SK-N-SH (cell line): ENCODE results near the gene APOO. TPM values are rescaled to one million over a fixed set of nuclear protein-coding genes. Genes with fewer than 3 reads are reported as not detected.

Experiments
- CTCF ChIA-PET: fragments of 300-600, 350-600 bp; formaldehyde crosslinking; extraction: SDS; loops from one replicate; lab custom pipeline; 2021; lab: Yijun Ruan, JAX
- POLR2A ChIA-PET: fragments of 350-600 bp; sonication (Branson Sonifier 250); formaldehyde crosslinking; extraction: SDS; loops from one replicate; lab custom pipeline; 2020; ENCODE audit warnings: antibody characterized with exemption, inconsistent platforms; lab: Yijun Ruan, JAX
- DNase-seq: peaks from one replicate; pipeline ENCODE4 v3.0.0; 2012
- H2AFZ ChIP-seq: fragments of 200-600 bp; sonication (generic); 2 replicates; pipeline ENCODE4 v1.8.1; 2016; ENCODE audit warnings: antibody characterized with exemption, mild to moderate bottlenecking, low read depth
- H3F3A ChIP-seq: fragments of 200-600 bp; sonication (generic); replicated peaks from 2 replicates; pipeline ENCODE3; 2016; ENCODE audit warnings: antibody characterized with exemption, mild to moderate bottlenecking; ENCODE audit not compliant: insufficient read depth
- H3K27ac ChIP-seq, 2 experiments: fragments of 200-500 bp in 1 of 2; fragments of 200-600 bp in 1 of 2; sonication (Bioruptor generic) in 1 of 2; sonication (generic), shearing (Covaris generic) in 1 of 2; 2 replicates each; pipeline versions ENCODE4 v1.5.1 to v1.6.1; 2014 to 2016; ENCODE audit warnings: low read depth in 2 of 2, inconsistent platforms in 1 of 2, low read length in 1 of 2, mild to moderate bottlenecking in 1 of 2, mixed read lengths in 1 of 2
- H3K27me3 ChIP-seq: fragments of 200-600 bp; sonication (generic), shearing (Covaris generic); 2 replicates; pipeline ENCODE4 v1.6.1; 2016; ENCODE audit warnings: mixed run types; ENCODE audit not compliant: insufficient read depth
- H3K36me3 ChIP-seq, 2 experiments: fragments of 200-500 bp in 1 of 2; fragments of 200-600 bp in 1 of 2; sonication (Bioruptor generic) in 1 of 2; sonication (generic) in 1 of 2; replicated peaks in 1 of 2; 2 replicates each; pipeline versions ENCODE3 to v1.5.1; 2014 to 2016; ENCODE audit warnings: low read length in 1 of 2, mild to moderate bottlenecking in 1 of 2; ENCODE audit not compliant: insufficient read depth in 2 of 2, control insufficient read depth in 1 of 2
- H3K4me1 ChIP-seq, 2 experiments: fragments of 200-500 bp in 1 of 2; fragments of 200-600 bp in 1 of 2; sonication (Bioruptor generic) in 1 of 2; sonication (generic), shearing (Covaris generic) in 1 of 2; 2 replicates each; pipeline versions ENCODE4 v1.5.1 to v1.6.1; 2014 to 2016; ENCODE audit warnings: low read depth in 1 of 2, low read length in 1 of 2, mixed run types in 1 of 2; ENCODE audit not compliant: insufficient read depth in 2 of 2, control insufficient read depth in 1 of 2
- H3K4me2 ChIP-seq: fragments of 200-600 bp; sonication (generic), shearing (Covaris generic); 2 replicates; pipeline ENCODE4 v1.6.1; 2017; ENCODE audit warnings: mixed run types
- H3K4me3 ChIP-seq, 2 experiments: fragments of 200-500 bp in 1 of 2; fragments of 200-600 bp in 1 of 2; sonication (Bioruptor generic) in 1 of 2; sonication (generic), shearing (Covaris generic) in 1 of 2; 2 replicates each; pipeline versions ENCODE4 v1.5.1 to v1.8.1; 2014 to 2016; ENCODE audit warnings: low read depth in 2 of 2, inconsistent platforms in 1 of 2, low read length in 1 of 2, mild to moderate bottlenecking in 1 of 2, mixed read lengths in 1 of 2, moderate library complexity in 1 of 2
- H3K79me2 ChIP-seq: fragments of 200-600 bp; sonication (generic); 2 replicates; pipeline ENCODE4 v1.8.1; 2017; ENCODE audit warnings: mild to moderate bottlenecking; ENCODE audit not compliant: insufficient read depth
- H3K9ac ChIP-seq: fragments of 200-600 bp; sonication (generic); 2 replicates; pipeline ENCODE4 v1.6.1; 2017; ENCODE audit warnings: mixed run types
- H3K9me2 ChIP-seq: fragments of 200-600 bp; sonication (generic); 2 replicates; pipeline ENCODE4 v1.6.1; 2017; ENCODE audit warnings: mixed run types
- H3K9me3 ChIP-seq: fragments of 200-600 bp; sonication (generic); 2 replicates; pipeline ENCODE4 v1.6.1; 2017; ENCODE audit warnings: mixed run types, mild to moderate bottlenecking, moderate library complexity
- H4K20me1 ChIP-seq: fragments of 200-600 bp; sonication (generic); 2 replicates; pipeline ENCODE4 v1.6.1; 2017; ENCODE audit warnings: mild to moderate bottlenecking, mixed run types; ENCODE audit not compliant: insufficient read depth
- CTCF ChIP-seq: fragments of 200-600 bp; sonication (generic); IDR thresholded peaks from 2 replicates; pipeline ENCODE4 v1.6.1; 2017; ENCODE audit warnings: antibody characterized with exemption, mild to moderate bottlenecking, moderate library complexity
- EP300 ChIP-seq, 2 experiments: IDR thresholded peaks; 2 replicates each; pipeline versions ENCODE4 v1.4.0 to v1.6.1; 2012; ENCODE audit warnings: borderline replicate concordance in 1 of 2, low read depth in 1 of 2, low read length in 1 of 2
- EZH2phosphoT487 ChIP-seq: fragments of 200-600 bp; sonication (generic); IDR thresholded peaks from 2 replicates; pipeline ENCODE4 v1.6.1; 2017; ENCODE audit warnings: low read depth, mixed run types, mild to moderate bottlenecking, antibody characterized with exemption, moderate library complexity, borderline replicate concordance
- FOSL2 ChIP-seq: IDR thresholded peaks from 2 replicates; pipeline ENCODE4 v1.4.0; 2012; ENCODE audit warnings: low read depth, mild to moderate bottlenecking, moderate library complexity, borderline replicate concordance
- FOXM1 ChIP-seq: IDR thresholded peaks from 2 replicates; pipeline ENCODE4 v1.4.0; 2012; ENCODE audit warnings: low read depth, mild to moderate bottlenecking
- GABPA ChIP-seq: IDR thresholded peaks from 2 replicates; pipeline ENCODE4 v1.4.0; 2012; ENCODE audit warnings: low read depth, mild to moderate bottlenecking
- IRF3 ChIP-seq: fragments of 150-350 bp; IDR thresholded peaks from 2 replicates; pipeline ENCODE4 v1.6.1; 2016; ENCODE audit warnings: mild to moderate bottlenecking, low read depth, low read length
- JUND ChIP-seq: IDR thresholded peaks from 2 replicates; pipeline ENCODE4 v1.4.0; 2012
- MAX ChIP-seq: IDR thresholded peaks from 2 replicates; pipeline ENCODE4 v1.4.0; 2012; ENCODE audit warnings: low read depth
- MEF2A ChIP-seq: IDR thresholded peaks from 2 replicates; pipeline ENCODE4 v1.4.0; 2012; ENCODE audit warnings: low read depth, borderline replicate concordance
- MXI1 ChIP-seq: IDR thresholded peaks from 2 replicates; pipeline ENCODE4 v1.6.1; 2012; ENCODE audit warnings: mild to moderate bottlenecking, low read depth, low read length, improper control_type of control experiment
- NFIC ChIP-seq: IDR thresholded peaks from 2 replicates; pipeline ENCODE4 v1.4.0; 2012; ENCODE audit warnings: borderline replicate concordance
- RCOR1 ChIP-seq: fragments of 150-350 bp; IDR thresholded peaks from 2 replicates; pipeline ENCODE4 v1.6.1; 2017; ENCODE audit warnings: antibody characterized with exemption, low read length
- REST ChIP-seq: IDR thresholded peaks from 2 replicates; pipeline ENCODE4 v1.6.1; 2012; ENCODE audit warnings: mild to moderate bottlenecking, low read depth, low read length, moderate library complexity
- RFX5 ChIP-seq: IDR thresholded peaks from 2 replicates; pipeline ENCODE4 v1.6.1; 2012; ENCODE audit warnings: mild to moderate bottlenecking, improper control_type of control experiment, low read length
- RXRA ChIP-seq: IDR thresholded peaks from 2 replicates; pipeline ENCODE4 v1.4.0; 2012; ENCODE audit warnings: low read depth, mild to moderate bottlenecking, borderline replicate concordance
- SIN3A ChIP-seq: IDR thresholded peaks from 2 replicates; pipeline ENCODE4 v1.6.1; 2012; ENCODE audit warnings: low read depth, mild to moderate bottlenecking, low read length, moderate library complexity, borderline replicate concordance
- SMC3 ChIP-seq: IDR thresholded peaks from 2 replicates; pipeline ENCODE4 v1.6.1; 2012; ENCODE audit warnings: low read depth, low read length, improper control_type of control experiment
- TAF1 ChIP-seq: IDR thresholded peaks from 2 replicates; pipeline ENCODE4 v1.6.1; 2012; ENCODE audit warnings: low read depth, mild to moderate bottlenecking, low read length, moderate library complexity, borderline replicate concordance
- USF1 ChIP-seq: IDR thresholded peaks from 2 replicates; pipeline ENCODE4 v1.4.0; 2012; ENCODE audit warnings: low read depth, borderline replicate concordance
- USF2 ChIP-seq: fragments of 150-350 bp; IDR thresholded peaks from 2 replicates; pipeline ENCODE4 v1.6.1; 2017; ENCODE audit warnings: antibody characterized with exemption, low read length, low read depth, borderline replicate concordance
- WGBS: methylation state at CpG from one replicate; pipeline ENCODE4 v1.1.6; 2017; ENCODE audit warnings: low lambda C conversion rate; 5-methylcytosine and 5-hydroxymethylcytosine counted together
- polyA plus RNA-seq, 3 experiments: library from polyadenylated mRNA; depleted of rRNA; stranded (reverse); fragments of >200 nt; gene quantifications; 2 replicates each; pipeline ENCODE4 v1.2.3, GENCODE V29; 2012

APOO gene
- polyA plus RNA-seq, 1 of the 3 experiments (the other 2 are of a cell fraction) = 22.0 TPM

- TF ChIP-seq CTCF = no peak
- TF ChIP-seq, all 33 proteins: peak for 4
Measured at GRCh38 chrX:23884427-23885024, 23.2 kb downstream of the APOO start (continued).

GRCh38 chrX:23883737-23884354 is 23.9 kb downstream of the APOO start:
- DNase-seq = no peak
- Histone ChIP-seq H3K4me1 (peaks cover 0 to 23% of the 10 kb centered on the region in 2 experiments; a peak in 1 of 4 replicates), H2AFZ (no peak overlapping the region), H3K9me3 (no peaks in the 10 kb centered on the region), H3K9me2 (no peaks in the 10 kb centered on the region), H3K27me3 (peaks cover 5% of the 10 kb centered on the region; the same call in 1 of the 2 replicates), H3K36me3 (no peaks in the 10 kb centered on the region), H3K4me2 (peak overlapping the region; percentile 66), H3K27ac (peak overlapping the region in 1 of 2 experiments; percentile 94; a peak in 3 of 4 replicates), H3K4me3 (no peak overlapping the region), H3F3A (peaks cover 6% of the 10 kb centered on the region), H3K79me2 (no peaks in the 10 kb centered on the region; the same call in 1 of the 2 replicates), H4K20me1 (no peaks in the 10 kb centered on the region), H3K9ac (peak overlapping the region; percentile 57; the same call in 1 of the 2 replicates)
- ChIA-PET CTCF (no interaction called here), POLR2A (no interaction called here)
- WGBS = 11% methylated on average over 9 of the region's 9 CpGs
- TF ChIP-seq MEF2A (no peak), RXRA (no peak), EP300 (IDR thresholded peaks at IDR 0.05; ENCODE audit: borderline replicate concordance in 1 of 2, low read depth in 1 of 2, low read length in 1 of 2) (no peak; a peak in 1 of 4 replicates), USF1 (no peak), GABPA (no peak), MXI1 (no peak), IRF3 (no peak), FOXM1 (no peak), USF2 (no peak), FOSL2 (peak; percentile 78), NFIC (no peak), REST (no peak), TAF1 (0 out of 2 replicates have a peak, but pooled peaks have one; percentile 15), SMC3 (no peak), RFX5 (no peak), RCOR1 (no peak), MAX (peak; percentile 92), EZH2phosphoT487 (no peak), SIN3A (0 out of 2 replicates have a peak, but pooled peaks have one; percentile 24), JUND (peak; percentile 53; the same call in 1 of the 2 replicates)
